Colonic mucosa (tissue), 4 donors: ENCODE results near the gene ERI3. TPM values are rescaled to one million over a fixed set of nuclear protein-coding genes. Genes with fewer than 3 reads are reported as not detected.

Experiments
- DNase-seq: peaks from one replicate; pipeline ENCODE4 v3.0.0-alpha.2; 2020
- H3K27ac ChIP-seq: fragments of 200-600 bp; one replicate; pipeline ENCODE4 v1.8.0; 2021
- H3K27me3 ChIP-seq: fragments of 200-600 bp; one replicate; pipeline ENCODE4 v1.8.0; 2021
- H3K36me3 ChIP-seq: fragments of 200-600 bp; one replicate; pipeline ENCODE4 v1.8.0; 2021
- H3K4me1 ChIP-seq: fragments of 200-600 bp; one replicate; pipeline ENCODE4 v1.8.0; 2021; ENCODE audit warnings: mild to moderate bottlenecking
- H3K4me3 ChIP-seq: fragments of 200-600 bp; one replicate; pipeline ENCODE4 v1.8.0; 2021
- H3K9ac ChIP-seq, 2 donors: one replicate each; pipeline ENCODE4 v1.7.0; 2013; ENCODE audit warnings: control low read depth in 2 of 2, low read depth in 2 of 2, low read length in 2 of 2
- H3K9me3 ChIP-seq: fragments of 200-600 bp; one replicate; pipeline ENCODE4 v1.8.0; 2021
- CTCF ChIP-seq: fragments of 200-600 bp; IDR thresholded peaks from one replicate; pipeline ENCODE4 v1.8.0; 2022; ENCODE audit warnings: antibody characterized with exemption, mild to moderate bottlenecking
- intact Hi-C: fragments of 100-400 bp; cut with DNase I; formaldehyde crosslinking; loops from one replicate; pipeline ENCODE4 v1.14.1; 2022
- total RNA-seq, 2 donors: library from RNA; stranded (reverse); fragmentation: NEBNext Ultra II Directional in 1 of 2; extraction: Animal tissue kit (Norgen Biotek cat#: 25700) in 1 of 2; gene quantifications; one replicate each; pipeline ENCODE4 v1.2.1, GENCODE V29; 2021
- donor health status: healthy.
- donor health status: DM: no; HTN: no; CAD: no.
- donor health status: DM: no; HTN: no; CAD: no.

Gene ERI3
- total RNA-seq, 2 donors from 2014 or later = 29.7 to 58.2 TPM

- no peaks in the 10 kb centered on the region for H3K4me1 ChIP-seq
- H3K4me3 ChIP-seq = no peak overlapping the region
- no peak for TF ChIP-seq CTCF
- no peak overlapping the region for H3K27ac ChIP-seq
- DNase-seq = no peak
- H3K9ac ChIP-seq = no peak overlapping the region
- H3K27me3 ChIP-seq = no peaks in the 10 kb centered on the region
- no peaks in the 10 kb centered on the region for H3K36me3 ChIP-seq
- H3K9me3 ChIP-seq = no peaks in the 10 kb centered on the region
- intact Hi-C loops = no loop called here
Measured at GRCh38 chr1:44367944-44368343, 12.9 kb upstream of the ERI3 start.

GRCh38 chr1:44366371-44366975, 11.4 kb upstream of the ERI3 start:
- Histone ChIP-seq H3K27me3 (no peaks in the 10 kb centered on the region), H3K9ac (no peak overlapping the region), H3K36me3 (no peaks in the 10 kb centered on the region), H3K4me3 (no peak overlapping the region), H3K4me1 (no peaks in the 10 kb centered on the region), H3K9me3 (no peaks in the 10 kb centered on the region), H3K27ac (no peak overlapping the region)
- DNase-seq = no peak
- intact Hi-C loops = no loop called here
- TF ChIP-seq CTCF = no peak

GRCh38 chr1:44361478-44361877, 6.4 kb upstream of the ERI3 start:
- Histone ChIP-seq H3K9ac (no peak overlapping the region), H3K36me3 (no peaks in the 10 kb centered on the region), H3K4me1 (no peaks in the 10 kb centered on the region), H3K4me3 (no peak overlapping the region), H3K27ac (no peak overlapping the region), H3K9me3 (no peaks in the 10 kb centered on the region), H3K27me3 (no peaks in the 10 kb centered on the region)
- DNase-seq = no peak
- intact Hi-C loops = no loop called here
- TF ChIP-seq CTCF = no peak

- Histone ChIP-seq H3K4me3 (no peak overlapping the region), H3K9me3 (no peaks in the 10 kb centered on the region), H3K36me3 (no peaks in the 10 kb centered on the region), H3K4me1 (peaks cover 8% of the 10 kb centered on the region), H3K9ac (no peak overlapping the region), H3K27ac (no peak overlapping the region), H3K27me3 (no peaks in the 10 kb centered on the region)
- intact Hi-C loops = no loop called here
- TF ChIP-seq CTCF = no peak
- no peak for DNase-seq
Measured at GRCh38 chr1:44359234-44359935, 4.3 kb upstream of the ERI3 start.

- Histone ChIP-seq H3K27ac (no peak overlapping the region), H3K27me3 (no peaks in the 10 kb centered on the region), H3K36me3 (no peaks in the 10 kb centered on the region), H3K9ac (no peak overlapping the region), H3K9me3 (no peaks in the 10 kb centered on the region), H3K4me3 (no peak overlapping the region), H3K4me1 (peaks cover 13% of the 10 kb centered on the region)
- intact Hi-C loops = no loop called here
- no peak for DNase-seq
- TF ChIP-seq CTCF = no peak
Measured at GRCh38 chr1:44357710-44358109, 2.7 kb upstream of the ERI3 start.
